MV-4-11 (cell line): Measurements from ENCODE around the gene ITGB7.

Experiments
- DNase-seq: peaks from one replicate; lab custom pipeline; 2025; lab: John Stamatoyannopoulos, UW

Gene ITGB7

DNA sequence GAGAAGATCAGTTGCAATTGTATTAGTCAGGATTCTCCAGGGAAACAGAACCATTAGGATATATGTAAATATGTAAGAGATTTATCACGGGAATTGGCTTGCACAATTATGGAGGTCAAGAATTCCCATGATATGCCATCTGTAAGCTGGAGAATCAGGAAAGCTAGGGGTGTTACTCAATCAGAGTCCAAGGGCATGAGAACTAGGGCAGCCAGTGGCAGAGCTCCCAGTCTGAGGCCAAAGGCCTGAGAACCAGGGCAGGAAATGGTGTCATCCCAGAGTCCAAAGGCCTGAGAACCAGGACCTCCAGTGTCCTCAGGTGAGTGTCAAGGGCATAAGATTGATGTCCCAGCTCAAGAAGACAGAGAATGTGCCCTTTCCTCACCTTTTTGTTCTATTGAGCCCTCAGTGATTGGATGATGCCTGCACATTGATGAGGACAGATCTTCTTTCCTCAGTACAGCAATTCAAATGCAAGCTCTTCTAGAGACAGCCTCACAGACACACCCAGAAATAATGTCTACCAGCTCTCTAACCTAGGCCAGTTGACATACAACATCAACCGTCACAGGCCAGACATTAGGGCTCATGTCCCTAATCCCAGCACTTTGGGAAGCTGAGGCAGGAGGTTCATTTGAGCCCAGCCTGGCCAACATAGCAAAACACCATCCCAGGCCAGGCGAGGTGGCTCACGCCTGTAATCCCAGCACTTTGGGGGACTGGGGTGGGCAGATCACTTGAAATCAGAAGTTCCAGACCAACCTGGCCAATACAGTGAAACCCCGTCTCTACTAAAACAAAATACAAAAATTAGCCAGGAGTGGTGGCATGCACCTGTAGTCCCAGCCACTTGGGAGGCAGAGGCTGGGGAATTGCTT, 61.4 kb downstream of the ITGB7 start:
- DNase-seq, result no peak

DNA sequence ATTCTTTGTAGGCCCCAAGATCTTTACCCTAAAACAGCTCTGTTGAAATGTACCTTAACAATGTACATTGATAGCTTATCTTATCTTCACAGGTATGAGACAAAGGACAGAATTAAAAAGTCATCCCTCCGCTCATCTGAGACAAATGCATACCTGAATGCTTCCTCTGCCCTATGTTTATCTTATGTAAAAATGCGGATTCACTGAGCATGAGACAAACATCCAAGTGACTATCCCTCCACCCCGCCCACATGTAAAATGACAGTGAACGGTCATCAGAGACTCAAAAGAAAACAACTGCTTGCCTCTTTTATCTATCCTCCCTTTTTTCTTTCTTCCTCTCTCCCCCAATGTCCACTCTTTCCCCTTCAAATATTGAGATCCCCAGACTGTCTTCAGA, 63.7 kb downstream of the ITGB7 start:
- no peak for DNase-seq
